NCI-H82 treated with DMSO at 0.1 percent for 48 hours (cell line): Measurements from ENCODE around the gene GRM2.
A peak's percentile ranks its signal among the peaks of the same experiment; 100 is the strongest.

Experiments
- DNase-seq: peaks from one replicate; lab custom pipeline; 2025; ENCODE audit not compliant: unreplicated experiment; lab: John Stamatoyannopoulos, UW

GRM2 gene

GRCh38 chr3:51680196-51680595, 26.7 kb upstream of the GRM2 start:
- DNase-seq = no peak

- no peak for DNase-seq
Measured at GRCh38 chr3:51680663-51681230, 26.1 kb upstream of the GRM2 start.

GRCh38 chr3:51681453-51681852, 25.4 kb upstream of the GRM2 start:
- DNase-seq = no peak

GRCh38 chr3:51682079-51682478, 24.8 kb upstream of the GRM2 start:
- peak; percentile 43 for DNase-seq

GRCh38 chr3:51682526-51682925, 24.3 kb upstream of the GRM2 start:
- no peak for DNase-seq

GRCh38 chr3:51683566-51683965, 23.3 kb upstream of the GRM2 start:
- no peak for DNase-seq

GRCh38 chr3:51684971-51685751, 21.7 kb upstream of the GRM2 start:
- no peak for DNase-seq

GRCh38 chr3:51686056-51686455, 20.8 kb upstream of the GRM2 start:
- DNase-seq = no peak

GRCh38 chr3:51686512-51687215, 20.2 kb upstream of the GRM2 start:
- no peak for DNase-seq

- no peak for DNase-seq
Measured at GRCh38 chr3:51687431-51688205, 19.2 kb upstream of the GRM2 start.

GRCh38 chr3:51688206-51688600, 18.7 kb upstream of the GRM2 start:
- DNase-seq = no peak

GRCh38 chr3:51691021-51691420, 15.8 kb upstream of the GRM2 start:
- no peak for DNase-seq

GRCh38 chr3:51691949-51692348, 14.9 kb upstream of the GRM2 start:
- DNase-seq = no peak

GRCh38 chr3:51692980-51693395, 13.9 kb upstream of the GRM2 start:
- DNase-seq = no peak

- DNase-seq = no peak
Measured at GRCh38 chr3:51696954-51697353, 9.9 kb upstream of the GRM2 start.

- DNase-seq = no peak
Measured at GRCh38 chr3:51698209-51698608, 8.7 kb upstream of the GRM2 start.

- no peak for DNase-seq
Measured at GRCh38 chr3:51700403-51700802, 6.5 kb upstream of the GRM2 start.

- DNase-seq = no peak
Measured at GRCh38 chr3:51702156-51702555, 4.7 kb upstream of the GRM2 start.

GRCh38 chr3:51703068-51703760, 3.7 kb upstream of the GRM2 start:
- DNase-seq = no peak

- no peak for DNase-seq
Measured at GRCh38 chr3:51703761-51704510, 2.9 kb upstream of the GRM2 start.
